PC-3 (cell line): ENCODE results near the gene PELI2. TPM values are rescaled to one million over a fixed set of nuclear protein-coding genes. Genes with fewer than 3 reads are reported as not detected.

Source experiments
- ATAC-seq: fragments of 200-7000 bp; cut with Tn5 transposase; 2 replicates; pipeline ENCODE4 v1.9.1; 2020; ENCODE audit warnings: mild to moderate bottlenecking, moderate library complexity
- BruUV-seq: library from RNA; stranded (reverse); fragments of 400-500 nt; replicated peaks from 2 replicates; lab custom pipeline; 2021; lab: Mats Ljungman, UMichigan
- CTCF ChIA-PET: fragments of 300-600 bp; sonication (Branson Sonifier 250); formaldehyde crosslinking; loops from one replicate; lab custom pipeline; 2022; ENCODE audit warnings: antibody characterized with exemption; lab: Charles Lee
- POLR2A ChIA-PET: fragments of 300-600 bp; sonication (Branson Sonifier 250); formaldehyde crosslinking; loops from one replicate; lab custom pipeline; 2022; ENCODE audit warnings: antibody characterized with exemption; ENCODE audit not compliant: unreplicated experiment; lab: Charles Lee
- DNase-seq: peaks from one replicate; pipeline ENCODE4 v3.0.0-alpha.2; 2015
- H2AFZ ChIP-seq: fragments of 300-600 bp; sonication (generic); 2 replicates; pipeline ENCODE4 v1.6.0; 2016; ENCODE audit warnings: antibody characterized with exemption, low read length
- H3F3A ChIP-seq: fragments of 300-600 bp; sonication (generic); one replicate; pipeline ENCODE4 v1.6.0; 2017; ENCODE audit warnings: antibody characterized with exemption, low read length, control low read depth, mild to moderate bottlenecking; ENCODE audit not compliant: unreplicated experiment
- H3K27ac ChIP-seq: fragments of 300-600 bp; sonication (generic); 2 replicates; pipeline ENCODE4 v1.5.1; 2016; ENCODE audit warnings: mild to moderate bottlenecking, low read length
- H3K27me3 ChIP-seq: fragments of 300-600 bp; sonication (generic); 2 replicates; pipeline ENCODE4 v1.6.1; 2016; ENCODE audit warnings: low read length, mixed read lengths
- H3K36me3 ChIP-seq: fragments of 300-600 bp; sonication (generic); 2 replicates; pipeline ENCODE4 v1.6.1; 2016; ENCODE audit warnings: low read depth, mixed run types, low read length, mixed read lengths
- H3K4me1 ChIP-seq: fragments of 300-600 bp; sonication (generic); 2 replicates; pipeline ENCODE4 v1.5.1; 2016; ENCODE audit warnings: low read length; ENCODE audit not compliant: insufficient read depth
- H3K4me2 ChIP-seq: fragments of 300-600 bp; sonication (generic); 2 replicates; pipeline ENCODE4 v1.6.0; 2016; ENCODE audit warnings: low read length
- H3K4me3 ChIP-seq: fragments of 300-600 bp; sonication (generic); 2 replicates; pipeline ENCODE4 v1.5.1; 2016; ENCODE audit warnings: mild to moderate bottlenecking, low read length, mixed read lengths
- H3K79me2 ChIP-seq: fragments of 300-600 bp; sonication (generic); 2 replicates; pipeline ENCODE4 v1.6.1; 2017; ENCODE audit warnings: low read length, mixed read lengths
- H3K9ac ChIP-seq: fragments of 300-600 bp; sonication (generic); 2 replicates; pipeline ENCODE4 v1.6.0; 2016; ENCODE audit warnings: mild to moderate bottlenecking, low read length
- H3K9me2 ChIP-seq: fragments of 300-600 bp; sonication (generic); replicated peaks from 2 replicates; pipeline ENCODE4 v1.6.1; 2016; ENCODE audit warnings: mixed run types, low read length, mixed read lengths
- H3K9me3 ChIP-seq: fragments of 300-600 bp; sonication (generic); 2 replicates; pipeline ENCODE4 v1.6.1; 2016; ENCODE audit warnings: low read length, mixed read lengths
- H4K20me1 ChIP-seq: fragments of 300-600 bp; sonication (generic); 2 replicates; pipeline ENCODE4 v1.6.1; 2016; ENCODE audit warnings: low read length, mixed read lengths
- EZH2 ChIP-seq: fragments of 300-600 bp; sonication (generic); IDR thresholded peaks from one replicate; pipeline ENCODE4 v1.6.1; 2017; ENCODE audit warnings: antibody characterized with exemption, mild to moderate bottlenecking, low read length; ENCODE audit not compliant: unreplicated experiment
- EZH2phosphoT487 ChIP-seq: fragments of 300-600 bp; sonication (generic); IDR thresholded peaks from 2 replicates; pipeline ENCODE4 v1.6.1; 2018; ENCODE audit warnings: mild to moderate bottlenecking, antibody characterized with exemption, low read length, borderline replicate concordance
- intact Hi-C: fragments of 100-400 bp; cut with micrococcal nuclease; formaldehyde crosslinking; loops from 2 replicates; pipeline ENCODE4 v1.9.0; 2023
- total RNA-seq: library from RNA; depleted of rRNA; stranded (reverse); fragments of >200 nt; gene quantifications from 2 replicates; pipeline ENCODE4 v1.2.3, GENCODE V29; 2014
- TF ChIP-seq, protein P1 (sequence below): fragments of 300-600 bp; sonication (generic); conservative IDR thresholded peaks from 2 replicates; pipeline ENCODE4 v1.5.1; 2017; ENCODE audit warnings: antibody characterized with exemption, low read depth, mild to moderate bottlenecking, low read length

Gene PELI2
- total RNA-seq, 1 experiment from 2014 or later, result 0.11 TPM

DNA sequence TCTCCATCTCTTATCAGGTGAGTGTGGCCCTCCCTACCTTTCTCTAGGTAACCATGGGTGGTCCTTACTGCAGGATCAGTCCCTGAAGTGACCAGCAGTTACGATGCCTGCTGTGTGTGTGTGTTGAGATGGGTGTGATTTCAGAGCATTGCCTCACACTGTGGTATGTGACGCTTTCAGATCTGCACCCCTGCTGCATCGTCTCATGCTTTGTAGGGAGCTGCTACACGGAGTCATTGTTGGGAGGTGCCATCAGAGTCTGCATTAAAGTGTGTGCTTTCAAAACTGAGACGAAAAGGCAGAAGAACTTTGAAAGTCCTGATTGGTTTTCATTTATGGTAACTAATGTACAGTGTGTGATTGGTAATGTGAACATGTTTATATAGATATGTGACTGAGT lies 150.5 kb downstream of the PELI2 start:
- ChIA-PET POLR2A (no interaction called here), CTCF (no interaction called here)
- Histone ChIP-seq H3K27ac (peak overlapping the region; percentile 58), H4K20me1 (no peaks in the 10 kb centered on the region), H3F3A (no peaks in the 10 kb centered on the region), H3K4me2 (peak overlapping the region; percentile 31), H3K4me3 (no peak overlapping the region; the same call in 1 of the 2 replicates), H3K9me2 (no peaks in the 10 kb centered on the region), H3K9ac (peak overlapping the region; percentile 5; the same call in 1 of the 2 replicates), H3K36me3 (no peaks in the 10 kb centered on the region), H3K9me3 (no peaks in the 10 kb centered on the region), H3K27me3 (peaks cover 46% of the 10 kb centered on the region), H3K79me2 (no peaks in the 10 kb centered on the region), H3K4me1 (peaks cover 22% of the 10 kb centered on the region), H2AFZ (no peak overlapping the region)
- DNase-seq, result no peak
- ATAC-seq, result no peak
- intact Hi-C loops, result no loop called here
- BruUV-seq, result no TSS peak
- TF ChIP-seq EZH2 (no peak), EZH2phosphoT487 (no peak)
- TF ChIP-seq, protein P1, sequence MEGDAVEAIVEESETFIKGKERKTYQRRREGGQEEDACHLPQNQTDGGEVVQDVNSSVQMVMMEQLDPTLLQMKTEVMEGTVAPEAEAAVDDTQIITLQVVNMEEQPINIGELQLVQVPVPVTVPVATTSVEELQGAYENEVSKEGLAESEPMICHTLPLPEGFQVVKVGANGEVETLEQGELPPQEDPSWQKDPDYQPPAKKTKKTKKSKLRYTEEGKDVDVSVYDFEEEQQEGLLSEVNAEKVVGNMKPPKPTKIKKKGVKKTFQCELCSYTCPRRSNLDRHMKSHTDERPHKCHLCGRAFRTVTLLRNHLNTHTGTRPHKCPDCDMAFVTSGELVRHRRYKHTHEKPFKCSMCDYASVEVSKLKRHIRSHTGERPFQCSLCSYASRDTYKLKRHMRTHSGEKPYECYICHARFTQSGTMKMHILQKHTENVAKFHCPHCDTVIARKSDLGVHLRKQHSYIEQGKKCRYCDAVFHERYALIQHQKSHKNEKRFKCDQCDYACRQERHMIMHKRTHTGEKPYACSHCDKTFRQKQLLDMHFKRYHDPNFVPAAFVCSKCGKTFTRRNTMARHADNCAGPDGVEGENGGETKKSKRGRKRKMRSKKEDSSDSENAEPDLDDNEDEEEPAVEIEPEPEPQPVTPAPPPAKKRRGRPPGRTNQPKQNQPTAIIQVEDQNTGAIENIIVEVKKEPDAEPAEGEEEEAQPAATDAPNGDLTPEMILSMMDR, result no peak

DNA sequence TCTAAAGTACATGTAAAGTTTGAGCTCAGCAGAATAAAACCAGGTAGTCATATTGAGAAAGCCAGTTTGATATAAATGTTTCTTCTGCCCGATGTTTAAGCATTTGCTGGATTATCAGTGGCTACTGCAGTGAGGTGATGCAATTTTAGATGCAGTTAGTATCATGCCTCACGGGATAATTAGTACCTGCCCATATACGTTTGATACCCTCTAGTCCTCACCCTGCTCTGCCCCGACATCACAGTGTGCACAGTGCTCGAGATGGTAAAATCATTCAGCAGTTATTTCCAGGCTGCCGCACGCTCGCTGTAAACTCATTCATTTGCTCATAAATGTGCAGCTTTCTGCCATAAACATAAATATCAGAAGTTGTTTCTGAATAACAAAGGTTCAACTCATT lies 152.7 kb downstream of the PELI2 start:
- H4K20me1 ChIP-seq, result no peaks in the 10 kb centered on the region
- no peaks in the 10 kb centered on the region for H3K9me2 ChIP-seq
- no peaks in the 10 kb centered on the region for H3K9me3 ChIP-seq
- no peaks in the 10 kb centered on the region for H3K36me3 ChIP-seq
- no peak for ATAC-seq
- TF ChIP-seq, protein P1, result no peak
- TF ChIP-seq EZH2phosphoT487 (no peak), EZH2 (no peak)
- H3K79me2 ChIP-seq, result no peaks in the 10 kb centered on the region
- H3K27me3 ChIP-seq, result peaks cover 34% of the 10 kb centered on the region; the same call in 1 of the 2 replicates
- H3K4me1 ChIP-seq, result peaks cover 22% of the 10 kb centered on the region
- H3K4me3 ChIP-seq, result no peak overlapping the region
- no peak overlapping the region for H2AFZ ChIP-seq
- H3F3A ChIP-seq, result no peaks in the 10 kb centered on the region
- POLR2A ChIA-PET, result no interaction called here
- CTCF ChIA-PET, result no interaction called here
- H3K9ac ChIP-seq, result no peak overlapping the region
- H3K27ac ChIP-seq, result no peak overlapping the region
- no peak overlapping the region for H3K4me2 ChIP-seq
- intact Hi-C loops, result no loop called here
- DNase-seq, result no peak
- BruUV-seq, result no TSS peak

DNA sequence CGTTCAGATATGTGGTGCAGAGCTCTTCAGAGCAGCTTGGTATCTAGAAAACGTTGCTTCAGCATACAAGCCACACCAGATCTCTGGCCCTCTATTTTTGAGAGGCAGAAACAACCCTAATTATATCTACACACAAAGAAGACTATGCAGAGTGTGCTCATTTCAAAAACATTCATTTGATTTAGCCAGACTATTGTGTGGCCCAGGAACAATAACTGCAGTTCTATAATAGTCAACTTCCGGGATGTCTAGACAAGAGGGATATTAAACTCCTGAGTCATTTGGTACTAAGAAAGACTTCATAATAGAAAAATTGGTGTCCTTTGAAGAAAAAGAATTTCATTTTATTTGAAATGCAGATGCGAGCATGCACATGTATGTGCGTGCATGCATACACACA lies 153.8 kb downstream of the PELI2 start:
- TF ChIP-seq EZH2 (no peak), EZH2phosphoT487 (no peak)
- TF ChIP-seq, protein P1, result no peak
- ChIA-PET CTCF (no interaction called here), POLR2A (no interaction called here)
- intact Hi-C loops, result no loop called here
- no TSS peak for BruUV-seq
- Histone ChIP-seq H4K20me1 (no peaks in the 10 kb centered on the region), H3F3A (no peaks in the 10 kb centered on the region), H3K9ac (no peak overlapping the region), H3K27ac (no peak overlapping the region), H2AFZ (no peak overlapping the region), H3K4me1 (peaks cover 22% of the 10 kb centered on the region), H3K27me3 (peaks cover 35% of the 10 kb centered on the region; the same call in 1 of the 2 replicates), H3K36me3 (no peaks in the 10 kb centered on the region), H3K79me2 (no peaks in the 10 kb centered on the region), H3K4me2 (no peak overlapping the region), H3K9me3 (no peaks in the 10 kb centered on the region), H3K4me3 (no peak overlapping the region), H3K9me2 (no peaks in the 10 kb centered on the region)
- ATAC-seq (no peak; the same call in 1 of the 2 replicates), DNase-seq (peak; percentile 55)
